HG02798 (cell line): ENCODE results near the gene CLRN1.

Experiments
- ATAC-seq: cut with Tn5 transposase; IDR thresholded peaks from one replicate; pipeline ENCODE4 v1.9.1; 2021; ENCODE audit warnings: mild to moderate bottlenecking; ENCODE audit not compliant: unreplicated experiment, poor library complexity

Gene CLRN1

GRCh38 chr3:150925751-150926201 is 46.8 kb downstream of the CLRN1 start:
- peak; percentile 97 for ATAC-seq

DNA sequence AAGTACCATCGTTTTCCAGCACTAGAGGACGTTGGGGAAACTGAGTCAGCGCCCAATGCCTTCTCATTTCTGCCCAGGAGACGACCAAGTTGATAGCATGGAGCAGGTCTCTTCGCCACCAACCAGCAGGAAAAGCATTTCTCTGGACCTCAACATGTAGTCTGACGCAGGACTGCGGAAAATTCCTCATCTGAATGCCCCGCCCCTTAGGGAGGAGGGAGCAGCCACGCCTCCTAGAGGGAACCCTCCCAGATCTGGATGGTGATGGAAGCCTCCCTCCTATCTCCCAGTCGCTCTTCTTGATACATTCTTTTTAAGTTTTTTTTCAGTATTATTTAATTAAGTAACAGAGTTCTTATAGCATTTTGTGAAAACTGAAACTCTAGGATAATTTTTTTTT is 49.9 kb downstream of the CLRN1 start:
- no peak for ATAC-seq

- ATAC-seq, result no peak
Measured at GRCh38 chr3:150921209-150921608, 51.3 kb downstream of the CLRN1 start.

DNA sequence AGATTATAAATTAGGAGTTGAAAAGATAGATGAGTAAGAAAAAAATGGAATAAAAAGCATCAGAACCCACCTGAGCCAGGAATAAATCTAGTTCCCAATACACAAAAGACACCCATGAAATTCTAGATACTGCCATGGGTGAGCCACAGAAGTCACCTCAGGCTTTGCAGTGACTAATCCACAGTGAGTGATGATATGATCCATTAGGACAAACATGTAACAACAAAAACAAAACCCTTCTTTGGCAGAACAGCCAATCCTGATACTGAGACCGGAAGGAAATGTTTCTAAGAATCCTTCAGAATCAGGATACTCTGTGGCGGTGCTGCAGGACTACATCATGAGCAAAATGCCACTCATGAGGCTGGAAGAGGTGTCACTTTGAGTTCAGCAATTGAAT is 52.3 kb downstream of the CLRN1 start:
- no peak for ATAC-seq

- no peak for ATAC-seq
Measured at GRCh38 chr3:150917951-150918350, 54.6 kb downstream of the CLRN1 start.

GRCh38 chr3:150913133-150913922 is 59.2 kb downstream of the CLRN1 start:
- no peak for ATAC-seq

DNA sequence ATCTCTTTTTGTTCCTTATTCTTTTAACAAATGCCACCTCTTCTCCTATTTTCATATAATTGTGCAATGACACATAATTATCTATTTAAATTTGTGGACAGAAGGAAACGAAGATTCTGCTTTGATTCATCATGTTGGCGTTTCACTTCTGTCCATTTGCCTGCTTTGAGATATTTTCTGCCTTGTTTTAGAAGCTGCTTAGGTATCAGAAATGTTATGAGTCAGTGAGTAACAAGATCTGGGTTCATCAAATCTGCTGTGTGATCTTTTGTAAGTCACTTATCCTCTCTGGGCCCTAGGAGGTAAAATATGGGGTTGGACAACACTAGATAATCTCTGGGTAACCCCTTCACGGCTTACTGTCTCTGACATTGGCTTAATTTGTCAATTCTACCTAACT is 60.0 kb downstream of the CLRN1 start:
- ATAC-seq, result no peak

DNA sequence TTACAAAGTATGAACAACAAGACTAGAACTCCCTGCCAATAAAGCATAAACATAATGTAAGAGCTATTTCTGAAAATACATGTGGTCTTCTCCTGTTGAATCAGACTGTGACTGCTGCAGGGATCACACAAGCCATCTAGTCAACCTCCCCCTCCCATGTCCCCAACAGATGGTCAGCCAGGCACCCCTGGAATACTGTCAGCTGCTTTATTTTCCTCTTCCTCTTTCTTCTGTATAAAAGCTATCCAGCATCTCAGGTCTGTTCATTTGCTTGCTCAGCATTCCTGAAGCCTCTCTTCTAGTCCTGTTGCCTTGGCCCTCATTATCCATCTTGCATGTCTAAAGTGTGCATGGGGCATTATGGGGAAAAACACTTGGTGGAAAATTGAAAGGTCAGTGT is 60.8 kb downstream of the CLRN1 start:
- ATAC-seq, result no peak

- no peak for ATAC-seq
Measured at GRCh38 chr3:150906461-150906860, 66.1 kb downstream of the CLRN1 start.

DNA sequence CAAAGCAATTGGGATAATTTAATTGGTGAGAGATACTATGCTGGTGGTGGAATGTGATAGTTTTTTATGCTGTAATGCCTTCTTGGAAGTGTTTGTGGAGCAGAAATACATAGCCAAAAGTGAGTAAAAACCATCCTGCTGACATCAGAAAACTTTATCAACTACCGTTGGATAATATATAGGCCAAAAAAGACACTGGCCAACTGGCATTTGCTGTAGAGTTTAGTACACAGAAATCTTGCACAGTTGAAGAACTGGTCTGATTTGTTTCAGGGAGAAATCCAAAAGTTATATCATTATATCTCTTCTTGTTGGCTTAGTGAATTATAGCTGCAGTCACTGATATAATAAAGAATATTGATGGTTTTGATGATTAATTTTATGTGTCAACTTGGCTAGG is 66.8 kb downstream of the CLRN1 start:
- no peak for ATAC-seq

- ATAC-seq, result no peak
Measured at GRCh38 chr3:150905339-150905738, 67.2 kb downstream of the CLRN1 start, which contains the start of gene MINDY4B. Gene MINDY4B (minus strand): TSS chr3:150905439. CDS start chr3:150905439, 0 bp downstream.

GRCh38 chr3:150902988-150903387 is 69.5 kb downstream of the CLRN1 start:
- no peak for ATAC-seq

GRCh38 chr3:150901793-150902192 is 70.7 kb downstream of the CLRN1 start:
- ATAC-seq, result no peak

- no peak for ATAC-seq
Measured at GRCh38 chr3:150899141-150899540, 73.4 kb downstream of the CLRN1 start.

GRCh38 chr3:150898046-150898754 is 74.3 kb downstream of the CLRN1 start:
- no peak for ATAC-seq

GRCh38 chr3:150897592-150897991 is 74.9 kb downstream of the CLRN1 start:
- no peak for ATAC-seq

DNA sequence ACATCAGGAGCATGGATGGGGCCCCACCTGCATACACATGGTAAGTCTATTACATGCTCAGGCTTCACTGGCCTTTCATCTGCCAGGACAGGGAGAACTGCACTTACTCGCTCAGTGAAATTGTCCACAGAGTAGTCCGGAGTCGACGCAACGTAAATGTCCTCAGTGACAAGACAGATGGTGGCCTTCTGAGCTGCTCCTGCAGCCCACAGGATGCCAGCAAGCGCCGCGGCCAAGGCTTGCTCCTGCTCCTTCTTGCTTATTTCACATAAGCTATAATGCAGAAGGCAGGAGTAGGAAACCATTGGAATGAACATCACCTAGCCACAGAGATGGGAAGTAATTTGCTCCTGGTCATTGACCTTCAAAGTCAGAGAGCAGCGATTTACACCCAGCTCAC is 81.7 kb downstream of the CLRN1 start:
- ATAC-seq, result no peak

- ATAC-seq, result no peak
Measured at GRCh38 chr3:150890295-150890694, 82.2 kb downstream of the CLRN1 start.

DNA sequence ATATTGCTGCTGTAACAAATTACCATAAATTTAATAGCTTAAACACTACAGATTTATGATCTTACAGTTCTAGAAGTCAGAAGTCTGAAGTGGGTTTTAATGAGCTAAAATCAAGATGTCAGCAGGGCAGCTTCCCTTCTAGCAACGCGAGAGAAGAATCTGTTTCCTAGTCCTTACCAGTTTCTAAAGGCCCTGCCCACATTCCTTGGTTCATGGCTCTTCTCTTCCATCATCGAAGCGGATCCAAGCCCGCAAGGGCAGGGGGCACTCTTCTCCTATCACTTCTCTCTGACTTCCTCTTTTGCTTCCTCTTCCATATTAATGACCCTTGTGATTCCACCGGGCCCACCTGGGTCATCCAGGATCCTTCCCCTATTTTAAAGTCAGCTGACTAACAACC is 83.4 kb downstream of the CLRN1 start:
- no peak for ATAC-seq

DNA sequence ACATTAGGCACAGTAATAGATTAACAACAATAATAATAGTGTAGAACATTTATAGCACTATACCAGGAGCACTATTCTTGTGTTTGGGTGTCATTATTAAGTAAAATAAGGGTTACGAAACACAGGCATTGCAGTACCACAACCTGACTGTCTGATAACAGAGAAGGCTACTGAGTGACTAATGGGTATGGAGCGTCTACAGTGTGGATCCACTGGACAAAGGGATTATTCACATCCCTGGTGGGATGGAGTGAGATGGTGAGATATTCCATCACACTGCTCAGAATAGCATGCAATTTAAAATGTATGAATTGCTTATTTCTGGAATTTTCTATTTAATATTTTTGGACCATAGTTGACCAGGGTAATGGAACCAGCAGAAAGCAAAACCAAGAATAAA is 85.5 kb downstream of the CLRN1 start:
- ATAC-seq, result no peak

DNA sequence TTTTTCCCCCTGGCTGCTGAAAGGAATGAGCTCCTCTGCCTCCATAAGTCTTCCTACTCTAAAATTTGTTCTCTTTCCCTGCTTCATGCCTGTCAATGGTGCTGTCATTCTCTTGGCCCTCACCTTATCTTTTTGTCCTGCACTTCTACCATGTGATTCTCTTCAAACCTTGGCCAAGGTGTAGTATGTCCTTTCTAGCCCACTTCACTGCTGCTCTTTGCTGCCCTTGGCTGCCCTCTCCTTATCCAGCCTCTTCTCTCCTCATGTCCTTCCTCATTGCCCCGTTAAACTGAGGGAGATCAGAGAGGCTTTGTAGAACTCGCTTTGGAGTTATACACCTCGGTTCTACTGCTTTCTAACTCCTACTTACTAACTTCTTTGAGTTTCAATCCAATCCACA is 87.0 kb downstream of the CLRN1 start:
- ATAC-seq, result no peak
